Body of pancreas (tissue), 4 donors: Measurements from ENCODE around the gene NISCH.

ENCODE experiments used
- CTCF ChIP-seq, 7 experiments: fragments of 450-650 bp in 4 of 7; fragments of 200-600 bp in 3 of 7; sonication (generic) in 3 of 7; IDR thresholded peaks; one replicate each; pipeline ENCODE4 v1.5.1; 2016 to 2019; ENCODE audit warnings: antibody characterized with exemption in 7 of 7
- POLR2A ChIP-seq, 3 donors: fragments of 450-650 bp; IDR thresholded peaks; one replicate each; pipeline ENCODE4 v1.6.1; 2016; ENCODE audit warnings: antibody characterized with exemption in 3 of 3, mild to moderate bottlenecking in 2 of 3

- no peak for TF ChIP-seq CTCF (IDR thresholded peaks at IDR 0.05)
- no peak for TF ChIP-seq POLR2A (IDR thresholded peaks at IDR 0.05)
Measured at GRCh38 chr3:52443268-52443610, 12.2 kb upstream of the NISCH start.
